ENCODE data around the gene ANKRD34B.

ANKRD34B gene

DNA sequence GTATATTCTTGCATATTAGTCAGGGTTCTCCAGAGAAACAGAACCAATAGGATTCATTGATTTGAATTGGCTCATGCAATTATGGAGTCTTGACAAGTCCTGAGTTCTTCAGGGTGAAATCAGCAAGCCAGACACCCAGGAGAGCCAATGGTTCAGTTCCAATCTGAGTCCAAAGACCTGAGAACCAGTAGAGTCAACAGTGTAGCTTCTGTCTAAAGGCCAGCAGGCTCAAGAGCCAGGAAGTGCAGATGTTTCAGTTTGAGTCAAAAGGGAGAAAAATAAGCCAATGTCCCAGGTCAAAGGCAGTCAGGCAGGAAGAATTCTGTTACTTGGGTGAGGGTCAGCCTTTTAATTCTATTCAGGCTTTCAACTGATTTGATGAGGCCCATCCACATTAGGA is 37.8 kb upstream of the ANKRD34B start:
- no peak for DNase-seq (ENCODE audit: low read depth)
- H3K4me3 ChIP-seq (ENCODE audit: control insufficient read depth, low read depth, low read length): no peak overlapping the region
- TF ChIP-seq, protein P1, sequence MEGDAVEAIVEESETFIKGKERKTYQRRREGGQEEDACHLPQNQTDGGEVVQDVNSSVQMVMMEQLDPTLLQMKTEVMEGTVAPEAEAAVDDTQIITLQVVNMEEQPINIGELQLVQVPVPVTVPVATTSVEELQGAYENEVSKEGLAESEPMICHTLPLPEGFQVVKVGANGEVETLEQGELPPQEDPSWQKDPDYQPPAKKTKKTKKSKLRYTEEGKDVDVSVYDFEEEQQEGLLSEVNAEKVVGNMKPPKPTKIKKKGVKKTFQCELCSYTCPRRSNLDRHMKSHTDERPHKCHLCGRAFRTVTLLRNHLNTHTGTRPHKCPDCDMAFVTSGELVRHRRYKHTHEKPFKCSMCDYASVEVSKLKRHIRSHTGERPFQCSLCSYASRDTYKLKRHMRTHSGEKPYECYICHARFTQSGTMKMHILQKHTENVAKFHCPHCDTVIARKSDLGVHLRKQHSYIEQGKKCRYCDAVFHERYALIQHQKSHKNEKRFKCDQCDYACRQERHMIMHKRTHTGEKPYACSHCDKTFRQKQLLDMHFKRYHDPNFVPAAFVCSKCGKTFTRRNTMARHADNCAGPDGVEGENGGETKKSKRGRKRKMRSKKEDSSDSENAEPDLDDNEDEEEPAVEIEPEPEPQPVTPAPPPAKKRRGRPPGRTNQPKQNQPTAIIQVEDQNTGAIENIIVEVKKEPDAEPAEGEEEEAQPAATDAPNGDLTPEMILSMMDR (conservative IDR thresholded peaks at IDR 0.05; ENCODE audit: control insufficient read depth, insufficient read depth, low read depth, low read length): no peak

DNA sequence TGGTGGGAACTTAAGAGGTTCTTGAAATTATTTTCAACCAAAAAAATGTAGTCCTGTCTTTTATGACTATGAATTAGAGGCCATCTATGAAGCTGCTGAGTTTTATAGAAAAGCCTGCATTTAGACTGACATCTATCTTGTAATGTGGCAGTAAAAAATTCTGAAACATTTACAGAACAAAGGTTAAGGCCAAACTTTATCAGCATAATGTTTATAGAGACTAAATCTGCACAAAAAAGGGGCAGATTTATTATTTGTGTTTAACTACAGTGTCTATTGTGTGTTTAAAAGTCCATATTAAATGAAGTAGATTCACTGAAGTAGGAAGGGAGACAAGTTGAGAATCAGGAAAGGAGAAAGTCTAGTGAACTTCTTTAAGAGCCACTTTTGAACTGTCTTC is 37.3 kb upstream of the ANKRD34B start:
- TF ChIP-seq, protein P1 (conservative IDR thresholded peaks at IDR 0.05; ENCODE audit: control insufficient read depth, insufficient read depth, low read depth, low read length): no peak
- H3K4me3 ChIP-seq (ENCODE audit: control insufficient read depth, low read depth, low read length): no peak overlapping the region
- DNase-seq (ENCODE audit: low read depth): no peak

DNA sequence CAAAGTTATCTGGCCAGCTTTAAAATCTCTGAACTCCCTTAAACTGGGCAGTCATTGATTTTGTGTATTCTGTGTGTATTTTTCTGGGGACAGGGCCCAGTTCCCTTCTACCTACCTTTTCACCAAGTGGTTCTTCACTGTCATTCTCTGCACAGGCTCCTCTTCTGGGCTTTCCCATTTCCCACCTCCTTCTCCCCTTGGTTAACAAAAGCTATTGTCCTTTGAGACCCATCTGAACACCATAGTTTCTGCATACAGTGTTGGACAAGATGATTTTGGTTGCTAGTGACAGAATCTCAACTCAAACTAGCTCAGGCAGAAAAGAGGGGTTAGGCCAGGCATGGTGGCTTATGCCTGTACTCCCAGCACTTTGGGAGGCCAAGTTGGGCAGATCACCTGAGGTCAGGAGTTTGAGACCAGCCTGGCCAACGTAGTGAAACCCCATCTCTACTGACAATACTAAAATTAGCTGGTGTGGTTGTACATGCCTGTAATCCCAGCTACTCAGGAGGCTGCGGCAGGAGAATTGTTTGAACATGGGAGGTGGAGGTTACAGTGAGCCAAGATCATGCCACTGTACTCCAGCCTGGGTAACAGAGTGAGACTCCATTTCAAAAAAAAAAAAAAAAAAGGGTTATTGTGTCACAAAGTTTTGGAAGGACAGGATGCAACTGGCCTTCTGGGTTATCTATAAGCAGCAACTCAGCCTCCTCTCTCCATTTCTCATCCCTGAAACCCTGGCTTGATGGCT is 31.0 kb upstream of the ANKRD34B start:
- TF ChIP-seq, protein P1 (conservative IDR thresholded peaks at IDR 0.05; ENCODE audit: control insufficient read depth, insufficient read depth, low read depth, low read length): no peak
- no peak overlapping the region for H3K4me3 ChIP-seq (ENCODE audit: control insufficient read depth, low read depth, low read length)
- DNase-seq (ENCODE audit: low read depth): no peak

DNA sequence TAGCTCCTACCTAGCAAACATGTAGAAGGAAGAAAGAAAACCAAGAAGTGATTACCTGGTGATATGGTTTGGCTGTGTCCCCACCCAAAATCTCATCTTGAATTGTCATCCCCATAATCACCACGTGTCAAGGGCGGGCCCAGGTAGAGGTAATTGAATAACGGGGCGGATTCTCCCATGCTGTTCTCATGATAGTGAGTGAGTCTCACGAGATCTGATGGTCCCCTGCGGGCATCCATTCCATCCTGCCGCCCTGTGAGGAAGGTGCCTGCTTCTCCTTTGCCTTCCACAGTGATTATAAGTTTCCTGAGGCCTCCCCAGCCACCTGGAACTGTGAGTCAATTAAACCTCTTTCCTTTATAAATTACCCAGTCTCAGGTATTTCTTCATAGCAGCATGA is 27.4 kb upstream of the ANKRD34B start:
- no peak for DNase-seq (ENCODE audit: low read depth)
- no peak overlapping the region for H3K4me3 ChIP-seq (ENCODE audit: control insufficient read depth, low read depth, low read length)
- TF ChIP-seq, protein P1 (conservative IDR thresholded peaks at IDR 0.05; ENCODE audit: control insufficient read depth, insufficient read depth, low read depth, low read length): no peak

DNA sequence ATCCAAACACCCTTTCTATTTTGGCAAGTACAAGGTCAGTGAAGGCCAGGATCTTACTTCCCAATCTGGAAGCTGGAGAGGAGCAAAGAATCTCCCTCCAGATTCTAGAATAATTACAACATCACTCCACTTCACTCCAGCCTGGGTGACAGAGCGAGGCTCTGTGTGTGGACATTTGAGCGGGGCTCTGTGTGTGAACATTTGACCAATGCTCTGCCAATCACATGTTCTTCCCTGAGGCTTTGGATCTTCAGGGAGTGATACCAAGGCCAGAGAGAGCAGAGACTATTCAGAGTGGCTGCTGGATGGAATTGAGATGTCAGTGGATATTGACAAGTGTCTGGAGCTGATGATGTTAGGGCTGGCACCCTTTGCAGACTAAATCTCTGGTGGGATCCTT is 24.7 kb upstream of the ANKRD34B start:
- no peak overlapping the region for H3K4me3 ChIP-seq (ENCODE audit: control insufficient read depth, low read depth, low read length)
- DNase-seq (ENCODE audit: low read depth): no peak
- TF ChIP-seq, protein P1 (conservative IDR thresholded peaks at IDR 0.05; ENCODE audit: control insufficient read depth, insufficient read depth, low read depth, low read length): no peak

DNA sequence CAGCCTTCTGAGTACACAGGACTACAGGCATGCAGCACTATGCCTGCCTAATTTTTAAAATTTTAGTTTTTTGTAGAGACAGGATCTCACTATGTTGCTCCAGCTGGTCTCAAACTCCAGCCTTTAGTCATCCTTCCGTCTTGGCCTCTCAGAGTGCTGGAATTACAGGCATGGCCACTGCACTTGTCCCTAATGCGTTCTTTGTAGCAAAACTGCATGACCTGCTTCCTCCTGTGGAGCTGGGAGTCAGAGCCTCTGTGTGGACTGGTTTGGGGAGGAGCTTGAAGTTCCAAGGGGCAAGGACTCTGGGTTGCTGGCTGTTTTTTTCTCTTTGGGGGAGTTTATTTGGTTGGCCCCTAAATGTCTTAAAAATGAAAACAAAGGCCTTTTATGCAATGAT is 22.7 kb upstream of the ANKRD34B start:
- no peak for DNase-seq (ENCODE audit: low read depth)
- TF ChIP-seq, protein P1 (conservative IDR thresholded peaks at IDR 0.05; ENCODE audit: control insufficient read depth, insufficient read depth, low read depth, low read length): no peak
- H3K4me3 ChIP-seq (ENCODE audit: control insufficient read depth, low read depth, low read length): no peak overlapping the region
